ENCODE measurements around the gene CCNY.

GRCh38 chr10:35458500-35459448 lies 122.5 kb downstream of the CCNY start:
- TF ChIP-seq CTCF (IDR thresholded peaks at IDR 0.05) = no peak
- no peak for TF ChIP-seq POLR2A (IDR thresholded peaks at IDR 0.05)
- TF ChIP-seq POLR2AphosphoS5 (IDR thresholded peaks at IDR 0.05) = no peak
